Right lobe of liver (tissue), 6 donors: ENCODE data around the gene IL36A. TPM values are rescaled to one million over a fixed set of nuclear protein-coding genes. Genes with fewer than 3 reads are reported as not detected.

Experiments used
- ATAC-seq, 4 donors: fragments of 200-7000 bp; cut with Tn5 transposase; one replicate each; pipeline ENCODE4 v1.9.1; 2020; ENCODE audit warnings: mild to moderate bottlenecking in 4 of 4, moderate library complexity in 4 of 4
- DNase-seq, 3 donors: peaks; one replicate each; pipeline ENCODE4 v3.0.0-alpha.2; 2020
- H3K27ac ChIP-seq, 3 donors: fragments of 200-600 bp; one replicate each; pipeline ENCODE4 v1.8.0; 2022
- H3K27me3 ChIP-seq, 2 donors: fragments of 200-600 bp; one replicate each; pipeline ENCODE4 v1.8.0; 2022
- H3K36me3 ChIP-seq, 4 donors: fragments of 200-600 bp; sonication (generic) in 1 of 4; one replicate each; pipeline versions ENCODE4 v1.5.1 to v1.8.0; 2017 to 2022; ENCODE audit warnings: control low read depth in 1 of 4
- H3K4me1 ChIP-seq, 4 donors: fragments of 200-600 bp; sonication (generic) in 1 of 4; one replicate each; pipeline versions ENCODE4 v1.5.1 to v1.8.0; 2017 to 2022; ENCODE audit warnings: control low read depth in 1 of 4
- H3K4me3 ChIP-seq, 3 donors: fragments of 200-600 bp; one replicate each; pipeline ENCODE4 v1.8.0; 2022
- H3K9me3 ChIP-seq, 4 donors: fragments of 200-600 bp; sonication (generic) in 1 of 4; one replicate each; pipeline versions ENCODE4 v1.5.1 to v1.8.0; 2017 to 2022; ENCODE audit warnings: control low read depth in 1 of 4
- POLR2A ChIP-seq: fragments of 450-650 bp; IDR thresholded peaks from one replicate; pipeline ENCODE4 v1.6.1; 2017; ENCODE audit warnings: antibody characterized with exemption, mild to moderate bottlenecking
- WGBS: methylation state at CpG from one replicate; pipeline ENCODE4 v1.1.6; 2018; ENCODE audit warnings: low coverage, low lambda C conversion rate; ENCODE audit not compliant: insufficient coverage; ENCODE audit errors: missing lambda C conversion rate; 5-methylcytosine and 5-hydroxymethylcytosine counted together
- intact Hi-C, 2 donors: fragments of 100-400 bp; cut with DNase I; formaldehyde crosslinking; loops; one replicate each; pipeline versions ENCODE4 v1.11.2 to v1.14.1; 2022
- total RNA-seq, 6 experiments: library from RNA; depleted of rRNA in 2 of 6; stranded (reverse); fragments of >200 nt in 2 of 6; fragmentation: NEBNext Ultra II Directional in 3 of 6; extraction: Animal tissue kit (Norgen Biotek cat#: 25700) in 3 of 6; gene quantifications; one replicate each; pipeline versions ENCODE4 v1.1.0 to v1.2.4, GENCODE V29; 2016 to 2023
- TF ChIP-seq, protein P1 (sequence below), 4 donors: fragments of 200-600 bp in 3 of 4; fragments of 450-650 bp in 1 of 4; IDR thresholded peaks; one replicate each; pipeline versions ENCODE4 v1.5.1 to v1.8.0; 2016 to 2022; ENCODE audit warnings: antibody characterized with exemption in 4 of 4, mild to moderate bottlenecking in 2 of 4
- donor health status: DM: no; HTN: yes; CAD: no.
- donor health status: DM: no; HTN: no; CAD: no.
- donor health status: DM: no; HTN: no; CAD: no.
- donor health status: DM: no; HTN: yes; CAD: no.
- donor health status: DM: no; HTN: yes; CAD: no.

IL36A gene
- total RNA-seq, 6 experiments from 2014 or later = not detected

DNA sequence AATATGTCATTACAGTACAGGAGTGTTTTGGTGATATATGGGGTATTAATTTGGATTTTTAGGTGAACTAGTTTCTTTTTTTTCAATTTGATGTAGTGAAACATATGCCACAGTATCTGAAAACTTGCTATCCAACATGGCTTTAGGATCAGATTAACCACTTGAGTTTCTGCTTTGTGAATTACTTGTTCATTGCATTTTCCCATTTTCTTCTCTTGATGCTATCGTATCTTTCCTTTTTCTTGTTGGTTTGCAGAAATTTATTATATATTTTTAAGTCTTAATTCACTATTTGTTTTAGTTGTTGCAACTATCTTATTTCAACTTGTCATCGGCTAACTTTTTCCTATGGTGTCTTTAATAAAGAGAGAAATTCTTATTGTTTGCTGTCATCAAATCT, 8.8 kb downstream of the IL36A start:
- H3K4me3 ChIP-seq = no peak overlapping the region
- intact Hi-C loops = no loop called here
- WGBS = 84% methylated on average over 2 of the region's 2 CpGs
- no peaks in the 10 kb centered on the region for H3K27me3 ChIP-seq
- no peaks in the 10 kb centered on the region for H3K4me1 ChIP-seq
- H3K9me3 ChIP-seq = no peaks in the 10 kb centered on the region
- H3K27ac ChIP-seq = no peak overlapping the region
- ATAC-seq = no peak
- DNase-seq = no peak
- H3K36me3 ChIP-seq = peaks cover 0 to 3% (median 0%) of the 10 kb centered on the region in 4 donors
- TF ChIP-seq, protein P1, sequence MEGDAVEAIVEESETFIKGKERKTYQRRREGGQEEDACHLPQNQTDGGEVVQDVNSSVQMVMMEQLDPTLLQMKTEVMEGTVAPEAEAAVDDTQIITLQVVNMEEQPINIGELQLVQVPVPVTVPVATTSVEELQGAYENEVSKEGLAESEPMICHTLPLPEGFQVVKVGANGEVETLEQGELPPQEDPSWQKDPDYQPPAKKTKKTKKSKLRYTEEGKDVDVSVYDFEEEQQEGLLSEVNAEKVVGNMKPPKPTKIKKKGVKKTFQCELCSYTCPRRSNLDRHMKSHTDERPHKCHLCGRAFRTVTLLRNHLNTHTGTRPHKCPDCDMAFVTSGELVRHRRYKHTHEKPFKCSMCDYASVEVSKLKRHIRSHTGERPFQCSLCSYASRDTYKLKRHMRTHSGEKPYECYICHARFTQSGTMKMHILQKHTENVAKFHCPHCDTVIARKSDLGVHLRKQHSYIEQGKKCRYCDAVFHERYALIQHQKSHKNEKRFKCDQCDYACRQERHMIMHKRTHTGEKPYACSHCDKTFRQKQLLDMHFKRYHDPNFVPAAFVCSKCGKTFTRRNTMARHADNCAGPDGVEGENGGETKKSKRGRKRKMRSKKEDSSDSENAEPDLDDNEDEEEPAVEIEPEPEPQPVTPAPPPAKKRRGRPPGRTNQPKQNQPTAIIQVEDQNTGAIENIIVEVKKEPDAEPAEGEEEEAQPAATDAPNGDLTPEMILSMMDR (IDR thresholded peaks at IDR 0.05) = no peak
- TF ChIP-seq POLR2A = no peak

DNA sequence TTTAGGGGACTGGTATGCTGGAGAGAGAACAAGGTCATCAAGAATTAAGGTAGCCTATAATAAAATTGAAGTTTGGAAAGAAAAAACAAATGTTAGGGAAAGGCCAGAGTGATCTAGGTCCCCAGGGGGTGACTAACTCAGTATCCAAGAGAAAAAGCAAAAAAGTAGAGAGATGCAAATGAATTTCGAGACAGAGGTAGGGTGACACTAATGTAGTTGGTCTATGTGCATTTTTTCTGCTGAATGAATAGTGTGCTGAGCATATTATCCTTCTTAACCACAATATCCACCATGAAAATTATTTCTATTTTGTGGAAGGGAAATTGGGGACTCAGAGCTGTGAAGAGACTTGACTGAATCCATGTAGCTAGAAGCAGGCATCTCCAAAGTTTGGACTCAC, 9.8 kb downstream of the IL36A start:
- intact Hi-C loops = no loop called here
- H3K27ac ChIP-seq = no peak overlapping the region
- DNase-seq = no peak
- TF ChIP-seq POLR2A = no peak
- TF ChIP-seq, protein P1 (IDR thresholded peaks at IDR 0.05) = no peak
- 62% methylated on average over 1 of the region's 1 CpG for WGBS
- no peaks in the 10 kb centered on the region for H3K9me3 ChIP-seq
- no peak for ATAC-seq
- H3K4me1 ChIP-seq = no peaks in the 10 kb centered on the region
- no peak overlapping the region for H3K4me3 ChIP-seq
- H3K36me3 ChIP-seq = peaks cover 0 to 3% (median 0%) of the 10 kb centered on the region in 4 donors
- H3K27me3 ChIP-seq = no peaks in the 10 kb centered on the region

DNA sequence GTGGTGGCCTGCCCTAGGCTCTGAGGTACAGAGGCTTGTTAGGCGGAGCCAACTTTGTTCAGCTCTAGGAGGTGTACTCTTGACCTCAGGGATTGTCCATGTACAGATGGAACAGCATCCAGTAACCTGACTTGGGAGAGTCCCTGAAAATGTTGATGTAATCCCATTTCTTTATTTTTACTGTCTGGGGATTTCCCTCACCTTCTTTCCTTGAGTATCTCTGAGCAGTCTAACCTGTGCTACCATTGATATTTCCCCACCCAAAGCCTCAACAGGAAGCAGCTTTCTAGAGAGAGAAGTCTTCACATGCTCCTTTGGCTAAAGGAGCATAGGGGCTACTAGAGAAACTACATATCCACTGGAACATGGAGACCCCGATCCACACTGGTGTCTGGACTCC, 10.4 kb downstream of the IL36A start:
- no CpG with 5 or more reads among the region's 2 CpGs for WGBS
- intact Hi-C loops = no loop called here
- ATAC-seq (peak in 2 of 4 donors; percentile 12 to 20), DNase-seq (no peak)
- Histone ChIP-seq H3K4me1 (no peaks in the 10 kb centered on the region), H3K27me3 (no peaks in the 10 kb centered on the region), H3K27ac (no peak overlapping the region), H3K36me3 (peaks cover 0 to 3% (median 0%) of the 10 kb centered on the region in 4 donors), H3K9me3 (no peaks in the 10 kb centered on the region), H3K4me3 (no peak overlapping the region)
- TF ChIP-seq, protein P1 (IDR thresholded peaks at IDR 0.05) = no peak
- TF ChIP-seq POLR2A = no peak

DNA sequence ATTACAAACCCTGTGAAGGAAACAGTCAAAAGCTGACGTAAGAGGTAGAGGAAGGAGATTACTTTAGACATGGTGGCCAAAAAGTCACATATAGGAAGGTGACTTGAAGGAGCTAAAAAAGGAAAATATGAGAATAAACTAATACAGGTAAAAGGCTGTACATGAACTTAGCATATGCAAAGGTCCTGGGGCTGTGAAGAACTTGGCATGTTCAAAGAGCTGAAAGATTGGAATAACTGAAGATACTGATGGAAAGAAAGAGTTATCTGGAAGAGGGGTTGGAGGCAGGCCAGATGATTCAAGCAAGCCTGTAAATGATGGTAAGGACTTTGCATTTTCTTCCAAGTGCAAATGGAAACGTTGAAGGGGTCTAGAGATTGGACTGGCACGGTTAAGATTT, 13.2 kb downstream of the IL36A start:
- Histone ChIP-seq H3K4me3 (no peak overlapping the region), H3K27me3 (no peaks in the 10 kb centered on the region), H3K27ac (no peak overlapping the region), H3K9me3 (no peaks in the 10 kb centered on the region), H3K4me1 (no peaks in the 10 kb centered on the region), H3K36me3 (no peaks in the 10 kb centered on the region)
- 74% methylated on average over 3 of the region's 3 CpGs for WGBS
- ATAC-seq (no peak), DNase-seq (no peak)
- intact Hi-C loops = no loop called here
- TF ChIP-seq POLR2A = no peak
- TF ChIP-seq, protein P1 (IDR thresholded peaks at IDR 0.05) = no peak

DNA sequence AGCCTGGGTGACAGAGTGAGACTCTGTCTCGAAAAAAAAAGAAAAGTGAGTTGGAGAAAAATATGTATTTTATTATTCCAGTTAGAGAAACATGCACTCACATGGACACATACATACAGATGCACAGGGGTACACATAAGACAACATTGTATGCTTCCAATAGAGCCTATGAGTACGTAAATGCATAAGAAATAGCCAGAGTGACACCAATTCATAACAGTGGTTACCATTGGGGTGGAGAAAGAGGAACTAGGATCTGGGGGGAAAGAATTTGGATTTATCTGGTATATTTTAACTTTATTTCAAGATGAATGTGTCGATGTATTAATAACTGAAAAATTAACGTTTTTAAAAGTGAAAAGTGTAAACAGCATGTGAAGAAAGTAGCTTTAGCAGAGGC, 16.1 kb downstream of the IL36A start:
- 33% methylated on average over 4 of the region's 4 CpGs for WGBS
- intact Hi-C loops = no loop called here
- no peak for TF ChIP-seq POLR2A
- TF ChIP-seq, protein P1 (IDR thresholded peaks at IDR 0.05) = no peak

More for the DNA sequence above, 16.1 kb downstream of the IL36A start:
- Histone ChIP-seq H3K36me3 (no peaks in the 10 kb centered on the region), H3K27ac (no peak overlapping the region), H3K9me3 (no peaks in the 10 kb centered on the region), H3K4me3 (no peak overlapping the region), H3K4me1 (no peaks in the 10 kb centered on the region), H3K27me3 (no peaks in the 10 kb centered on the region)
- ATAC-seq = no peak
- no peak for DNase-seq
